Measurements from ENCODE around the gene SH3GLB1. TPM values are rescaled to one million over a fixed set of nuclear protein-coding genes. Genes with fewer than 3 reads are reported as not detected.

Gene SH3GLB1
- total RNA-seq, 1 donor from 2014 or later = 63.8 TPM

DNA sequence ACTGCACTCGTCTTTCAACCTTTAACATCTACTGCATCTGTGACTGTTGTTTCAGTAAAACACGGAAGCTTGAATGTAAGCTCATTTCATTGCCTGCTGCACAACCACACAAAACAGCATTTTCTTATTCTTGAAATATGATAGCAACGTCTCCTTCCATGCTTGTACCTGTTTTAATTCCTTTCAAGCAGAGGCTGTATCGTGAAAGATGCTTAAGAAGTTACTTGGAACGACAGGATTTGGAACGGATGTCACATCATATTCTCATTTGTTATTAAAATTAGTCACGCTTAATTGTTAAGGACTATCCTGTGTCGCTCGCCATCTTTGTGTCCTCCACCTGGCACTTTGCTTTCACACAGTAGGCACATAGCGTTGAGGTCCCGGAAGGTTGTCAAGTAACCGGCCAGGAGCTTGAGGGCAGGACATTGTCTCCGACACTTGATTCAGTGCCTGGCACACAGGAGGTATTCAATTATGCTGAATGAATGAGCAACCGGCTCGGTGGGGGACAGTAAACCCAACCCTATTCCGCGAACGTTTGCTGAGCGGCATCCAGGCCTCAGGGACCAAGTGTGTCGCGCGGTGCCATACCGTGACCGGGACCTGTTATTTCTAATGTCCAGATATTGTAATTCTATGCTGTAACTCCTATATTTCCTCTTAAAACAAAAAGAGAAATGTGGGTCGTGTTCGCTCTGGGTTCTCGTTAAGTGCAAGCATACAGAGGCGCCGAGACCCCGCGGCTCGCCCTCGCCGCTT, 499 bp upstream of the SH3GLB1 start:
- ChIA-PET CTCF (interaction anchor here (0.6 to 3.9 kb wide), 23 partner anchors 8 to 624 kb away, joined by 3 to 19 read pairs (median 4); partner anchors contain the start of gene ODF2L), POLR2A (interaction anchor here (0.5 to 3.5 kb wide), 38 partner anchors 8 to 1981 kb away, joined by 3 to 49 read pairs (median 4); partner anchors contain the start of genes BCL10, HS2ST1, LMO4 and ODF2L)
- TF ChIP-seq CTCF (IDR thresholded peaks at IDR 0.05) = no peak
- H3K27me3 Mint-ChIP-seq = no peaks in the 10 kb centered on the region
- peaks cover 18% of the 10 kb centered on the region for H3K36me3 Mint-ChIP-seq (ENCODE audit: low read depth)
- H3K4me1 Mint-ChIP-seq = peaks cover 39% of the 10 kb centered on the region
- peak overlapping the region; percentile 96 for H3K4me3 Mint-ChIP-seq
- ATAC-seq (ENCODE audit: low read depth) (peak; percentile 40), DNase-seq (no peak)
- peak overlapping the region; percentile 99 for H3K27ac Mint-ChIP-seq
- intact Hi-C loops (cut with micrococcal nuclease) = loop anchor here (1.0 to 10.0 kb wide), 11 partner anchors 87 to 1981 kb away; partner anchors contain the start of genes BCL10, HS2ST1, LMO4 and ODF2L
- H3K9me3 Mint-ChIP-seq = no peaks in the 10 kb centered on the region

DNA sequence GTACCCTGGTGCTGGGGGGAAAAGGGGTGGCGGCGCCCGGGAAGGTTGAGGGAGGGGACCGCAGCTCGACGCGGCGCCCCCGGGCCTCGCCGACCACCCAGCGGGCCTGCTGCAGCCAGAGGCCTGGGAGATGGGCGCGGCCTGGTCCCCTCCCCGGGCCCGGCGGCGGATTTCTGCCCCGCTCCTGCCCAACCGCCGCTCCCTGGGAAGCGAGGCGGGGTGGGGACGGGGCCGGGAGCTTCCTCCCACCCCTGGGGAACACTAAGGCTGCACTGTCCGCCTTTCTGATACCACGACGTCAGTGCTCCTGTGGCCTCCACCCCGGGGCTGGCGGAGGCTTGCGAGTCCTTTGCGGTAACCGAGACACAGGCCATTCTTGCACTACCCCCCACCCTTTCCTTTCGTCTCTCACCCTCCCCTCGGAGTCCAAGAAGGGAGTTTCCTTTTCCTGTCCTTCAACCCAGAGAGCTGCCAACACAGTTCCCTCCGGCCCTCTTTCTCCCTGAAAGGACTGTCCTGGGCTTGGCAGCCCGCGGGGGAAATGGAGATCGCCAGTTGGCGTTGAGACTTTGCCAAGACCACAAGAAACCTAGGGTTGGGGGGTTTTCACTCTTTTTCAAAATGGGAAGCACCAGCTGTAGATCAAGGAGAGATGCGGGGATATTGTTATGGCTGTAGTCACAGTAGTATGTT, 742 bp downstream of the SH3GLB1 start:
- Mint-ChIP-seq H3K9me3 (no peaks in the 10 kb centered on the region), H3K36me3 (ENCODE audit: low read depth) (peaks cover 18% of the 10 kb centered on the region), H3K4me3 (peak overlapping the region; percentile 99), H3K27ac (peak overlapping the region; percentile 99), H3K27me3 (no peaks in the 10 kb centered on the region), H3K4me1 (peaks cover 47% of the 10 kb centered on the region)
- ChIA-PET CTCF (interaction anchor here (0.6 to 3.9 kb wide), 19 partner anchors 10 to 388 kb away, joined by 3 to 19 read pairs (median 4); partner anchors contain the start of gene ODF2L), POLR2A (interaction anchor here (0.5 to 3.5 kb wide), 34 partner anchors 9 to 1980 kb away, joined by 3 to 49 read pairs (median 4); partner anchors contain the start of genes BCL10, HS2ST1, LMO4 and ODF2L)
- intact Hi-C loops (cut with micrococcal nuclease) = loop anchor here (1.0 to 10.0 kb wide), 13 partner anchors 9 to 1980 kb away; partner anchors contain the start of genes BCL10, HS2ST1, LMO4 and ODF2L
- ATAC-seq (ENCODE audit: low read depth) = peak; percentile 11
- no peak for TF ChIP-seq CTCF (IDR thresholded peaks at IDR 0.05)
- no peak for DNase-seq

GRCh38 chr1:86705665-86705985, 1.2 kb downstream of the SH3GLB1 start:
- intact Hi-C loops (cut with micrococcal nuclease) = loop anchor here (1.0 to 10.0 kb wide), 3 partner anchors 9 to 1979 kb away; partner anchors contain the start of gene PKN2
- POLR2A ChIA-PET = interaction anchor here (0.6 to 3.5 kb wide), 7 partner anchors 9 to 623 kb away, joined by 3 to 49 read pairs (median 5); partner anchors contain the start of genes HS2ST1, LMO4 and SELENOF

DNA sequence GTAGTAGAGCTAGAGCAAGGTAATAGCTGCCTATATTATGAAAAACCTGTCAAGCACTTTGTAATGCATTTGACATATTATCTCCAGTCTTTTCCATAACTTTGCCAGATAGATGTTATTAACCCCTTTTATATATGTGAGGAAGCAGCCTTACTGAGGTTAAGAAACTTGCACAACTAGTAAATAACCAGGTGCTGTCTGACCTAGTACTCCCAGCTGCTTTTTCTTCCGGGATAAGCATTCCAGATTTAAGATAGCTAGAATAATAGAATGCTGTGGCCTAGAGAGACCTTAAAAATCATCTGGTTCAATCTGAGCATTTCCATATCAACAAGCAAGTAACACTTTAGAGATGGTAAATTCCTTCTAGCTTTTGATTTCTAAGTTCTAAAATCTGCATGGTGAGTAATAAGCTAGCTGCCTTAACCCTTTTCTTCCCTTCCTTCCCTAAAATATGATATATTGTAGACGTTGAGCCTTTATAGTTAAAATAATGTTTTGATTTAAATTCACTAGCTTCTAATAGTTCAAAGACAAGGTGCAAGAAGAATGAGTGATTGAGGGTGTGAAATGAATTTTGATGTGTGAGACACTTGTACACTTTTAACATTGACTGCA, 1.8 kb downstream of the SH3GLB1 start:
- intact Hi-C loops (cut with micrococcal nuclease) = loop anchor here (5.0 to 10.0 kb wide), 2 partner anchors 36 to 1979 kb away; partner anchors contain the start of gene PKN2
- Mint-ChIP-seq H3K36me3 (ENCODE audit: low read depth) (peaks cover 22% of the 10 kb centered on the region), H3K4me3 (peak overlapping the region; percentile 99), H3K9me3 (no peaks in the 10 kb centered on the region), H3K27me3 (no peaks in the 10 kb centered on the region), H3K27ac (peak overlapping the region; percentile 98), H3K4me1 (peaks cover 50% of the 10 kb centered on the region)
- DNase-seq (no peak), ATAC-seq (ENCODE audit: low read depth) (no peak)
- no peak for TF ChIP-seq CTCF (IDR thresholded peaks at IDR 0.05)
- POLR2A ChIA-PET = interaction anchor here (0.6 to 3.5 kb wide), 4 partner anchors 75 to 352 kb away, joined by 3 to 49 read pairs (median 4); partner anchors contain the start of genes HS2ST1 and SELENOF
- CTCF ChIA-PET = interaction anchor here (1.0 to 3.9 kb wide), 5 partner anchors 10 to 310 kb away, joined by 3 to 19 read pairs (median 4); partner anchors contain the start of gene ODF2L

More at GRCh38 chr1:86705665-86705985, 1.2 kb downstream of the SH3GLB1 start:
- no peak for TF ChIP-seq CTCF (IDR thresholded peaks at IDR 0.05)
- Mint-ChIP-seq H3K4me1 (peaks cover 50% of the 10 kb centered on the region), H3K27ac (peak overlapping the region; percentile 98), H3K4me3 (peak overlapping the region; percentile 99), H3K9me3 (no peaks in the 10 kb centered on the region), H3K36me3 (ENCODE audit: low read depth) (peaks cover 22% of the 10 kb centered on the region), H3K27me3 (no peaks in the 10 kb centered on the region)
- CTCF ChIA-PET = interaction anchor here (1.0 to 3.9 kb wide), 8 partner anchors 10 to 309 kb away, joined by 3 to 19 read pairs (median 4); partner anchors contain the start of gene ODF2L
- ATAC-seq (ENCODE audit: low read depth) (no peak), DNase-seq (no peak)

Data from activated B cell treated with CpG ODN at 0.5 μM for 24 hours (primary cell).